HG03439 (cell line): ENCODE results near the gene TANK.

ENCODE experiments used
- ATAC-seq: cut with Tn5 transposase; IDR thresholded peaks from one replicate; pipeline ENCODE4 v1.9.1; 2021; ENCODE audit warnings: mild to moderate bottlenecking, moderate library complexity; ENCODE audit not compliant: unreplicated experiment

Gene TANK, protein sequence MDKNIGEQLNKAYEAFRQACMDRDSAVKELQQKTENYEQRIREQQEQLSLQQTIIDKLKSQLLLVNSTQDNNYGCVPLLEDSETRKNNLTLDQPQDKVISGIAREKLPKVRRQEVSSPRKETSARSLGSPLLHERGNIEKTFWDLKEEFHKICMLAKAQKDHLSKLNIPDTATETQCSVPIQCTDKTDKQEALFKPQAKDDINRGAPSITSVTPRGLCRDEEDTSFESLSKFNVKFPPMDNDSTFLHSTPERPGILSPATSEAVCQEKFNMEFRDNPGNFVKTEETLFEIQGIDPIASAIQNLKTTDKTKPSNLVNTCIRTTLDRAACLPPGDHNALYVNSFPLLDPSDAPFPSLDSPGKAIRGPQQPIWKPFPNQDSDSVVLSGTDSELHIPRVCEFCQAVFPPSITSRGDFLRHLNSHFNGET

DNA sequence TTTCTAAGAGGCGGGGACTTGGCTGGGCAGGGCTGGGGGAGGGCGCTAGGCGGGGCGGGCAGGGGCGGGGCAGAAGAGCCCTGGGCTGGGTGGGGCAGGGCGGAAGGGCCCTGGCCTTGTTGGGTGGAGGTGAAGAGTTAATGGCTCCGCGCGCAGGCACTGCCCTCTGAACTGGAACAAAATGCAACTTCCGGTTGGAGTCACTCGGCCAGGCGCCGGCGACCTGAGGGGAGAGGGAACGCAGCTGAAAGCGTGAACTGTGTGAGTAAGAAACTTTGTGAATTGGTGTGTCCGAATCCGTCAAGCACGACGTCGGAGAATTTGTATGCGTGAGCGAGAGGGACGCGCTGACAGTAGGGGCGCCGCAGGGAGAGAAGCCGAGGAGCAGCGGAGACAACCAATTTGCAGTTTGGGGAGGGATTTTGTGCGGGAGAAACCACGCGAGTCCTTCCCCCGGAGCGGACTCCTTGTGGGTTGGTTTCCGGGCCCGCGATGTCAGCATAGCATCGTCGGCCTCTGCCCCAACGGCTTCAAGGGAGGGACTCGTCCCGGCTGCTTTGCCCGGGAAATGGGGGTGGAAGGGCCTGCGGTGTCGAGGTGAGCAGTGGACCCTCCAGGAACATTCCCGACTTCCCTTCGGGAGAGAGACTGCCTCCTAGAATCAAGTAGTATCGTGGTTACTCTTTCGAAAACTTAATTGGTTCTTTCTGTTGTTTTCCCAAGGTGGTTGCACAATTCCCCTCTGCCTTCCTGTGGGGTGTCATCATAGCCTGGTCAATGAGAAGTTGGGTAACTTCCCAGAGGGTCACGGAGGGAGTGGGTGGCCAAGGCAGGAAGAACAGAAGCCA, at the start of gene TANK:
Gene TANK (plus strand): TSS at position 203 of the 848 bp plus-strand sequence. CDS start 19,235 bp downstream, outside the sequence.
- ATAC-seq, result peak; percentile 85

DNA sequence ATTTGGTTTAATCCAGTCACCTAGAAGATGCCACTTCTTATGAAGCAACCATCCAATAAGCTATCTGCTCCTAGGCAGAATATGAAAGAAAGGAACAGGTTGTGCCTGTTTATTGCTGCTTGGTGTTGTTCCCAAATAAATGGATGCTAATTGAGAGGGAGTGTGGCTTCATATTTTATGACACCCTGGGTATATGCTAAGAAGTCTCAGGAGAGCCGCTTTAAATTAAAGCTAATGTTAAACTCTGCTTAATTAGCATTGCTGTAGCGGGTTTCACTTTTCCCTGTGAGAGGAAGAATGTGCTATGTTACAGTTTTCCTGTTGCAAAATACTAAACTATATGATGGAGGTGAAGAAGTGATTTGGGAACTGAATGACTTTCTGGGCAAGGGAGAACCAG, 48.7 kb upstream of the TANK start:
- ATAC-seq, result no peak

DNA sequence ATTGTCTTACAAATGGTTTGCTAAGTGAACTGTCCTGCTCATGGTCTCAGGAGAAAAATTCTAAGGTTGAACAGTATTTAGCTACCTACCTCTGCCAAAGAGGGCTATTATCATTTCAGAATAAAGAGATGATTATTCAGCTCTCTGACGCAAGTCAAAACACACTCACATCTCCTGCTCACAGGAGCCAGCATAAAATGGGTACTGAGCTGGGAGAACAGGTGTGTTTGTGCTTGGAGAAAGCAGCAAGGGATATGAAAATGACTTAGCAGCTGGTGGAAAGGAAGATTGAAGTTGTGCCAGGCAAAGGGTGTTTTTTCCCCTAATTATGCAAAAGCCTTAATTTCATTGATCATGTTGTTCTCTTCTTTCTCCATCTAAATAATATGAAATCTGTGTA, 47.3 kb upstream of the TANK start:
- no peak for ATAC-seq

DNA sequence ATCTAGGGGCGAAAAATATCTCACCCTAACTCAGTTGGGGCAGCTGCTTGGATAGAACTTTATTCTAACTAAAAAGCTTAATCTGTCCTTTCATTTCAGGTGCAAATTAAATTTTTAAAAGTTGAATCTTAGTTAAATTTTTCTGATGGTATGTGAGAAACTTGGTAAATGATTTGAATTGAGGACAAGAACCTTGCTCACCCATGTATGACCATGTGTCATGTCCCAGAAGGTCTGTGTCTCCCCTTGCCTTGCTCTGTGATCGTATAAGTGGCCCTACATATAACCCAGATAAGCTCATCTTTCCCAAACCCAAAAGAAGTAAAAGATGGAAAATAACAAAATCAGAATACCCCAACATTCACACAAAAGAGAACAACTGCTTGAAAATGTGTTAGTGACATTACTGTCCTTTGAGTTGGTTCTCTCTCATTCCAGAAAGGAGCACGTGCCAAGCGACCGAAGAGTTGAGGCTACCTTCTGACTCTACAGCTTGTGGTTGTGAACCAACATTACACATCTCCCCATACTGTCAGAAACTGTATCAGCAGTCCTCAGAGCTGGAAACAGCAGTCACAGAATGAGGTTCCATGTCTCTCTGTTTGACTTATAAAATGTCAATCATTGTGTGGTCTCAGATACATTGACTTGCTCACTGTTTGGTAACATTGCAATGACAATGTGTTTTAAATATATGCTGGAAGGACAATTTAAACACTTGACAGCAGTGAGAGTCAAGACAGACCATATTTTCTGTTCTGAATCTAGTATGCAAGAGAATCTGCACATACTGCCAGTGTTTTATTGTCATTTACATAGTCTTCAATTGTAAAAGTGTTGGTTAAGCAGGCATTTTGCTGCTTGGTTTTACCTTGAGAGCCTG, 46.3 kb upstream of the TANK start:
- ATAC-seq, result no peak

DNA sequence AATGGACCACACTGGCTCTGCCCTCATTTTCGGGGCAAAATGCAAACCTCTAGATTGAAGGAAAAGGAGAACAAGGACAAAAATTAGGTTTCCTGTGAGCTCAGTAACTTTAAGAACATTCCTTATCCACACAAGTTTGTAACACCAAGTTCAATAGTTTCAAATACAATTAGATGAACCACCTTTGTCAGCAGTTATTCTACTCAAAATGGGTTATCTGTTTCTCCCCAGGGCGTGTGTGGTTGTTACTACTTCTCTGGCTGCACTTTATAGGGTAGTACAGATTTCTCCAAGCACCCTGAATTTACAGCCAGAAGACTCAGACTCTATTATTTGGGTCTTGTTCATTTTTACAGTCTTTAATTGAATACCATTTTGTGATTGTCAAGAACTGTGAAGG, 45.0 kb upstream of the TANK start:
- ATAC-seq, result no peak

DNA sequence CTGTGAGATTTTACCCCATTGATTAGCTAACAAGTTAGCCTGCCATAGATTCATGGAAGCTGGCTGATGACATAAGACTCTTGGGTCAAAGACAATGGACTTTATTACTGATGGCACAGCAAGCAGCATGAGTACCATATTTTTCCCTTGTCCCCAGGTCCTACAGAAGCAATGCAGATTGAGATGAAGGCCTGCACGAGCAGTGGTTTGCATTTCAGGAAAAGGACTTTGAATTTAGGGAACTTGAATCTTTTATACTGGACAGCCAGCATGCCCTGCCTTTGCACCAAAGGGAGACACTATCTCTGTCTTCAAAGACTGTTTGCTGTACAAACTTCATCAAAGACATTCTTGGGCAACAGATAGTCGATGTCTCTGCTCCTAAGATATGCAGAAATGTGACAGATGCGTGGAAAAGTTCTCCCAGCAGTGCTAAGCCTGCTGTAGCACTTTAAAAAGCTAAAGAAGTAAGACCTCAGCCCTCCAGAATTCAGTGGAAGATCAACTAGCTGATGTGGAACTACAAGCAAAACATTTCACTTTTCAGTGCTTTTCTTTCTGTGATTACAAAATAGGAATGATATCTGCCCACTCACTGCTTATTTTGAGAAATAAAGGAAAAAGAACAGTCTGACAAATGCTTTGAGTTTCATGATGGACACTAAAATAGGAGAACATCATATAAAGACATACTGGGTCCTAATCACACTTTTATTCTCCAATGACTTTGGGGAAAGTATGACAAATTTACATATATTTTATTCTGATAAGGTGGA, 44.4 kb upstream of the TANK start:
- no peak for ATAC-seq

DNA sequence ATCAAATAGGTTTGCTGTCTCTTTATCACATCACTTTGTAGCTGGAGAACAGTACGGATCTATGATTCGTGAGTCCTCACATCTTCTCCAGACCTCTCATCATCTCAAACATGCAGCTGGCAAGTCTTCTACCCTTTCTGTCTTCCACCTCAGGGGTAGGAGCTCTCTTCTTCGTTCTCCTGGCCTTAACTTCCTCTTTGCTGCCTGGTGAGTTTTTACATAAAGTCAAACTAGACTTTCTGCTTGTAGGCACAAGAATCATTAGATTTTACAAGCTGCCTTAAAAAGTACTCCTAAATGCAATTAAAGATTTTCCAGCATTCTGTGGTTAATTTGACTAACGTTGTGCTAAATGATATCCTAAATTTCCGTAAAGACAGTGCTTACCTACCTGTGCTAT, 43.7 kb upstream of the TANK start:
- ATAC-seq, result no peak

DNA sequence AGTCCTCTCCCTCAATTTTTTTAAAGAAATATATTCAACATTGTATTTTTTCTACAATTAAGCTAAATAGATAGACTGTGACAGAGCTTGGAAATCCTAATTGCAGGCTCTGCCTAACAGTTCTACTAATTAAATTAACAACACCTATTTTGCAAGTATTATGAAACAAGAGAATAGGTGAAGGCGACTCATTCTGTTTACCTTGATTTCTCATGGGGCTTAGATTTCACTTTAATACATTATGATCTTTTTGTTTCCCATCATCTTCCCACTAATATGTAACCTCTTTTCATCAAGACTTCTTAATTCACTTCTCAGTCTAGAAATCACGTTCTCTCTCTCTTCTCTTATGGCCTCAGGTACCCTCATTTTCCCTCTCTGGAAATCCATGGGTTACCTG, 42.7 kb upstream of the TANK start:
- no peak for ATAC-seq

DNA sequence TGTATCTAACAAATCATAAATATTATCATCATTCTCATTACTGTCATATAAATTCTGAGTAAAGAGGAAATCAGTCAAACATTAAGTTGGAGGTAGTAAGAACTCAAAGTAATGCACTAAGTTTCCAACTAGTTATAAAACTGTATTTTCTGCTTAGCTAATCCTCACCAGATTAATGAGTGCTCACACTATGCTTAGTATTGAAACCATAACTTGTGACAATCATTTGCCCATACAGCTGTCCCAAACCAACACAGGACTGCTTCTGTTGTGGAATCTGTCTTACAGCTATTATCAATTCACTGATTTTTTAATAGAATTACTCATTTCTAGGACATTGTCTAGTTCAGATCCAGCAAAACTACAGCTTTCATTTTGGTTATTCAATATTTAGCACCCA, 41.5 kb upstream of the TANK start:
- no peak for ATAC-seq

DNA sequence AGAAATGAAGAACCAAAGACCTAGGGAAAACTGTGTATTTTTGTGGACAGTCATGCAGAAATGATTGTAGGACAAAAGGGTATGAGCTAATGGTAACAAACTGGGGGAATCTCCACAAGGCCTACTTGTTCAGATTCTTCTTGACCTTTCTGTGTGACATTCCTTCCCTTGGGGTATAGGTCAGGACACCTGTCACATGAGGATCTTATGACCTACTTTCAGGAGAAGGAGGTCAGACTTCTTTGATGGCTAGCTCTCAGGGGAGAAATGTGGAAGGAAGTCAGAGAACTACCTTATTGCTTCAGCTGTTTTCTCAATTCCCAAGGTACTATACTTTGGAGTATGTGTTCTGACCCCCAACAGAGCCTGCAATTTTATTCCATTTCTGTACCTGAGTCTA, 40.7 kb upstream of the TANK start:
- ATAC-seq, result no peak

DNA sequence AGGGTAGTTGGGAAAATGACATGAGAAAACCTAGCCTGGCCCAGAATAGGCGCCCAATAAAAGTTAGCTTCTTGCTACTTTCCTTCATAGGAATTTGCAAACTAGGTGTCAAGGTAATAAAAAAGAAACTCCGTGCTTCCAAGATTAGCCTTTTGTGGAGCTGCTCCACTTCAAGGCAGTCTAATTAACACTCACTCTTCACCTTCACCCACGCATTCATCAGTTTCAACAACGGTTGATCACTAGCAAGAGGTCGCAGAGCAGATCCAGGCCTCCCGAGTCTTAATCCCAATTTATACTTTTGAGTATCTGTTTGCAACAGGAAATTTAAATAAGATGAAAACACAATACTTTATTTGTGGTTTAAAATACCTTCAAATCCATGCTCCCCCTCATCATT, 39.5 kb upstream of the TANK start:
- no peak for ATAC-seq

DNA sequence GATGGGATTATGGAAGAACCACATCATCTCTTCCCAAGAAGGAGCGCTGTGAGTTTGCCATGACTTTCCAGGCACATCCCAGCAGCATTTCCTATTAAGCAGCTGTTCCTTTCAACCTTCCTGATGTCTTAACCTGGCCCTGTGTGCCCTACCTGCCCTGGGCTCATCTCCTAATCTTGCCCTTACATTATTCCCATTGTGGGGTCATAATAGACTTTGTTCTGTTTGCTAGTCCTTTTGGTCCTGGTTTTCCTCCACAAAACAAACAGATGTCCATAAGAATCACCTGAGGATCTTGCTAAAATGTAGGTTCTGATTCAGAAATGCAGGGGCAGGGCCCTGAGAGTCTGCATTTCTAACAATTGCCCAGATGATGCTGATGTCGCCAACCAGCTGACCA, 38.6 kb upstream of the TANK start:
- no peak for ATAC-seq

DNA sequence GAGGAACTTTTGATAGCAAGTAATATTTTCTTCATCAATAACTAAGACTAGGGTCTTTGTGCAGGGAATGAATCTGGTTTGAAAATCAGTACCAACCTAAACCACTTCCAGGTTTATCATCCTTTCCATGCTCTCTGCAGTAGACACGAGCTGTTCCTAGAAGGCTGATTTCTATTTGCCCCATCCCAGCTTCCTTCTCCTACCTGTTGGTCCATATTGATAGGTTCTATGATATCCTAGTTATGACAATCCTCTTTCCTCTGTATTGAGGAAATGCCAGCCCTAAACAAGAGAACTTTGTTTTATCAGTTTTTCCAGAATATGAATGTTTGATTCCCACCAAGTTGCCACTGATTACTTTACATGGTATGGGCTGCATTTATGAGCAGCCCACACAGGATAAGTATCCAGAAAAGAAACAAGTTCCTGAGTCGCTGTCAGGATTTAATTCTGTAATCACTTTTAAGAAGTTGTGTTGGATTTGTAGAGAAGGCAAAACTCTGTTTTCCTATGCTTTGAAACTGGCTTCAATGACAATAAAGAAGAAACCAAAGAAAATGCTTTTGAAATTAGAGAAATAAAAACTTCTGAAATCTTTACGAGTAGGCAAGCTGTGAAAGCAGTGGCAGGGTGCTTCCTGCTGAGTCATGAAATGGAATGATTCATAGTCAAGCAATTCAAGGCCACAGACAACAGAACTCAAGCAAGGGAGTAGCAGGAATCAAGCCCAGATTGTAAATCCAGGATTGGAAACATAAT, 37.3 kb upstream of the TANK start:
- peak; percentile 51 for ATAC-seq

DNA sequence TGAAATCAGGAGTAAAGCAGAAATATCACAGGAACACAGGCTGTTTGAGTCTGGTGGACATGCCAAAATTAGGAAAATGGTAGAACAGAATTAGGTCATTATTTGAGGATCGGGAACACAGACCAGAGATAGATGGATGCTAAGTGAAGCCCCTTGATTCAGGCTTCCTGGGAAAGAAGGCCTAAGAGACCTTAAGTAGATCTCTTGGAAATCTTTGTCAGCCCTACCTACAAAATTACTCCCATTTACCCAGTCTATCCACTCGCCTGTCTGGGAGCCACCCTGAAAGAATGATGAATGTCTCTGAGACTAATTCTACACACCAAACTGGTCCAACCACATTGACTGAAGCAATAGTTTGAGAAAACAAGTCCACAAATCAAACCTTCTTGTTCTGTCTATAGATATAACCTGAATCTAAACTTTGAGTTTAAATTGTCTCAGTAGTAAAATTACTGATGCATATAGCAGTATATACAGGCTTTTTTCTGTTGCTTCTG, 36.6 kb upstream of the TANK start:
- ATAC-seq, result no peak

DNA sequence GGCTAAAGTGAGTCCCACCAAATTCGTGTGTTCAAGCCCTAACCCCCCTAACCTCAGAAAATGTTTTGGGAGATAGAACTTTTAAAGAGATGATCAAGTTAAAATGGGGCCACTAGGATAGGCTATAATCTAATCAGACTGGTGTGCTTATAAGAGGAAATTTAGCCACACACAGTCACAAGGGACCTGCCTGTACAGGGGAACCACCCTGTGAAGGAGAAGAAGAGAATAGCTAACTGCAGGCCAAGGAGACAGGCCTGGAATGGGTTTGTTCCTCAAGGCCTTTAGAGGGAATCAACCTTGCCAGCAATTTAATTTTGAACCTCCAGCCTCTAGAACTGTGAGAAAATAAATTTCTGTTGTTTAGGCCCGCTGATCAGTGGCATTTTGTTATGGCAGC, 36.0 kb upstream of the TANK start:
- ATAC-seq, result no peak

DNA sequence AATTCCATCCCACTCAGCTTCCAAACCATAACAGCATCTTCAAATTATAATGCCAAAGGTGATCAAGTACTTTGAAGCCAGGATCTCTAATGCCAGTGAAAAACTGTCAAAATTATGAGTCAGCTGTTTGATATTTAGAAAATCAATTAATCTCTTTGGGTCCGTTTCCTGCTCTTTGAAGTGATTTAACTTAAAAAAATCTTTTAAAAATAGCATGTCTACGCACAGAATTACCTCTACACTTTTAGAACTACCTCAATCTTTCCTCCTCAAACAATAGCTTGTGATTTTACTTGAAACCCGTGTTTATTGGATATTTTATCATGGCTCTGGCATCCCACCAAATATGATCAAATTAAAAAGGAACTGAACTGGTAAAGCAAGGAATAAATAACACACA, 31.3 kb upstream of the TANK start:
- no peak for ATAC-seq

DNA sequence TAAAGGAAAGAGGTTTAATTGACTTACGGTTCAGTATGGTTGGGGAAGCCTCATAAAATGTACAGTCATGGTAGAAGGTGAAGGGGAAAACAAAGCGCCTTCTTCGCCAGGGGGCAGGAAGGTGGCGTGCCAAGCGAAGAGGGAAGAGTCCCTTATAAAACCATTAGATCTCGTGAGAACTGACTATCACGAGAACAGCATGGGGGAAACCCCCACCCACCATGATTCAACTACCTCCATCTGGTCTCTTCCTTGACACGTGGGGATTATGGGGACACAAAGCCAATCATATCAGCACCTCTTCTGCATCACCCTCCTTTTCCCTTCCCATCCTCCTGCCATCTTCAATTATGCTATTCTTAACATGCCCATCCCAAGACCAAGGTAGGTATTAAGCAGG, 29.9 kb upstream of the TANK start:
- no peak for ATAC-seq

DNA sequence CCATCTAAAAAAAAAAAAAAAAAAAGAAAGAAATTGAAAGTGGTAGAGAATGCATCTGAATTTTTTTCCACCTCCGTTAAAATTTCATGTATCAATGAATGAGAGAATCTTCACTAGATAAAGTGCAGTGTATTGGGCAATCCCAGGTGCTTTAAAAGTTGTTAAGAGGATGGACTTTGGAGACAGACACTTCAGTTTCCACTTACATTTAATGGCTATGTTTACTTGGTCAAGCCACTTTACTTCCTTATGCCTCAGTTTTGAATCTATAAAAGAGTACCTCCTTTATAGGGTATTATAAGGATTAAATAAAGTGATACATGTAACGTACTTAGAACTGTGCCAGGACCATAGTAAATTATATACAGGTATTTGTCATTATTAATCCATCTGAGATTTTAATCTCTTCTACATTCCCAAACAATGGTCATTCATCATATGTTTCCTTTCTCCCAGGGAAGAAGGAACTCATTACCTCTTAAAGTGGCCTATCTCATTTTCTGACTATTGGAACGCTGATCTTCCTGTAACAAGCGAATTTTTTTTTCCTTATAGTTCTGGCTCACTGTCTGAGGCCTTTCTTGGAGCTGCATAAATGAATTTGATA, 29.1 kb upstream of the TANK start:
- no peak for ATAC-seq

DNA sequence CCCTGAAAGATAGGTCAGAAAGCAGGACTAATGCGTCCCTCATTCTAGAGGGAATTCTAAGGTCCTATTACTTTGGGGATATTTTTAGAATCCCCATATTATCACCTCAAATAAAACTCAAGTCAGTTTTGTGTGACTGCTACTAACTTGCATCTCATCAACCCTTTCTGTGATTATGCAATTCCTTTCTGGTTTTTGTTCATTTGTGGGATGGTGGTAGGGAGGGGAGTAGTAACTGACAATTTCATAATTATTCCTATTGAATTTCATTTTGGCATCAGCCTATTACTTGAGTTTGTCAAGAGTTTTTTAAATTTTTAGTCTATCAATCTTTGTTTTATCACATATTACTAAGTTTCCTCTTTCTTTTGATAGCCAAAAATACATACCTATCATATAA, 28.4 kb upstream of the TANK start:
- ATAC-seq, result no peak
